ENCODE data around the gene TWIST2.

DNA sequence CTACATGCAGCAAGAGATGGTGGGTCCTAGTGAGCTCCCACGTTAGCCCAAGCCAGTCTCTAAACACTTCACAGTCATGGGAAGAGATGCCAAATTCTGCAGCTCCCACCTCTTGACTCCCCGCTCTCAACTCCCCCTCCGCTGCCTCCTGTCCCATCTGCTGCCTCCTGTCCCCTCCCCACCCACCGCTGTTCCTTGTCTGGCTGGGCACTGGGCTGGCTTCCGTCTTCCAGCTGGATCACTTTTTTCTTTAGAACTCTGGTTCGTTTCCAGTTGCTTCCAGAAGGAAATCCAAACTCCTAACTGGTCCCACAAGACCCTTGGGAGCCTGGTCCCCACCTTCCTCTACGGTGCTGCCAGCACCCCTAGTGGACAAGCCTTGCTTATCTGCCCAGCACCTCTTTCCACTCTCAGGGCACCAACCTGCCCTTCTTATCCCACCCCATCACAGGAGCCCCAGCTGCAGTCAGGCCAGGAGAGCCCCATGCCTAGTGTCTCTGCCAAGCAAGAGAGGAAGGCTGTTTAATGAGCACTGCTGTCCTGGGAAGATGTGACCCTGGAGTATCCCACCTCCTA, 12.1 kb upstream of the TWIST2 start:
- TF ChIP-seq, protein P1, sequence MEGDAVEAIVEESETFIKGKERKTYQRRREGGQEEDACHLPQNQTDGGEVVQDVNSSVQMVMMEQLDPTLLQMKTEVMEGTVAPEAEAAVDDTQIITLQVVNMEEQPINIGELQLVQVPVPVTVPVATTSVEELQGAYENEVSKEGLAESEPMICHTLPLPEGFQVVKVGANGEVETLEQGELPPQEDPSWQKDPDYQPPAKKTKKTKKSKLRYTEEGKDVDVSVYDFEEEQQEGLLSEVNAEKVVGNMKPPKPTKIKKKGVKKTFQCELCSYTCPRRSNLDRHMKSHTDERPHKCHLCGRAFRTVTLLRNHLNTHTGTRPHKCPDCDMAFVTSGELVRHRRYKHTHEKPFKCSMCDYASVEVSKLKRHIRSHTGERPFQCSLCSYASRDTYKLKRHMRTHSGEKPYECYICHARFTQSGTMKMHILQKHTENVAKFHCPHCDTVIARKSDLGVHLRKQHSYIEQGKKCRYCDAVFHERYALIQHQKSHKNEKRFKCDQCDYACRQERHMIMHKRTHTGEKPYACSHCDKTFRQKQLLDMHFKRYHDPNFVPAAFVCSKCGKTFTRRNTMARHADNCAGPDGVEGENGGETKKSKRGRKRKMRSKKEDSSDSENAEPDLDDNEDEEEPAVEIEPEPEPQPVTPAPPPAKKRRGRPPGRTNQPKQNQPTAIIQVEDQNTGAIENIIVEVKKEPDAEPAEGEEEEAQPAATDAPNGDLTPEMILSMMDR (IDR thresholded peaks at IDR 0.05), result no peak
- TF ChIP-seq POLR2A (IDR thresholded peaks at IDR 0.05), result no peak

All from thyroid gland (tissue), 4 donors.